ENCODE measurements around the gene PALM3. TPM values are rescaled to one million over a fixed set of nuclear protein-coding genes. Genes with fewer than 3 reads are reported as not detected.

Gene PALM3
- total RNA-seq, 1 donor from 2014 or later = 6.7 TPM

- H3K9me3 Mint-ChIP-seq (ENCODE audit: unreplicated experiment) = peaks cover 1% of the 10 kb centered on the region
- no peaks in the 10 kb centered on the region for H3K4me1 Mint-ChIP-seq (ENCODE audit: low read depth, unreplicated experiment)
- H3K27me3 Mint-ChIP-seq (ENCODE audit: unreplicated experiment) = no peaks in the 10 kb centered on the region
- DNase-seq = no peak
- no peak overlapping the region for H3K4me3 Mint-ChIP-seq (ENCODE audit: unreplicated experiment)
- TF ChIP-seq, protein P1, sequence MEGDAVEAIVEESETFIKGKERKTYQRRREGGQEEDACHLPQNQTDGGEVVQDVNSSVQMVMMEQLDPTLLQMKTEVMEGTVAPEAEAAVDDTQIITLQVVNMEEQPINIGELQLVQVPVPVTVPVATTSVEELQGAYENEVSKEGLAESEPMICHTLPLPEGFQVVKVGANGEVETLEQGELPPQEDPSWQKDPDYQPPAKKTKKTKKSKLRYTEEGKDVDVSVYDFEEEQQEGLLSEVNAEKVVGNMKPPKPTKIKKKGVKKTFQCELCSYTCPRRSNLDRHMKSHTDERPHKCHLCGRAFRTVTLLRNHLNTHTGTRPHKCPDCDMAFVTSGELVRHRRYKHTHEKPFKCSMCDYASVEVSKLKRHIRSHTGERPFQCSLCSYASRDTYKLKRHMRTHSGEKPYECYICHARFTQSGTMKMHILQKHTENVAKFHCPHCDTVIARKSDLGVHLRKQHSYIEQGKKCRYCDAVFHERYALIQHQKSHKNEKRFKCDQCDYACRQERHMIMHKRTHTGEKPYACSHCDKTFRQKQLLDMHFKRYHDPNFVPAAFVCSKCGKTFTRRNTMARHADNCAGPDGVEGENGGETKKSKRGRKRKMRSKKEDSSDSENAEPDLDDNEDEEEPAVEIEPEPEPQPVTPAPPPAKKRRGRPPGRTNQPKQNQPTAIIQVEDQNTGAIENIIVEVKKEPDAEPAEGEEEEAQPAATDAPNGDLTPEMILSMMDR (IDR thresholded peaks at IDR 0.05; ENCODE audit: partially characterized antibody, unreplicated experiment) = no peak
- H3K27ac Mint-ChIP-seq (ENCODE audit: unreplicated experiment) = no peak overlapping the region
- H3K36me3 Mint-ChIP-seq (ENCODE audit: unreplicated experiment) = no peaks in the 10 kb centered on the region
These were observed 42.8 kb downstream of the PALM3 start for GRCh38 chr19:14019100-14019499.

- Mint-ChIP-seq H3K4me1 (ENCODE audit: low read depth, unreplicated experiment) (no peaks in the 10 kb centered on the region), H3K27me3 (ENCODE audit: unreplicated experiment) (no peaks in the 10 kb centered on the region), H3K4me3 (ENCODE audit: unreplicated experiment) (no peak overlapping the region), H3K27ac (ENCODE audit: unreplicated experiment) (no peak overlapping the region), H3K36me3 (ENCODE audit: unreplicated experiment) (no peaks in the 10 kb centered on the region), H3K9me3 (ENCODE audit: unreplicated experiment) (peaks cover 1% of the 10 kb centered on the region)
- TF ChIP-seq, protein P1 (IDR thresholded peaks at IDR 0.05; ENCODE audit: partially characterized antibody, unreplicated experiment) = no peak
- DNase-seq = no peak
These were observed 46.3 kb downstream of the PALM3 start for GRCh38 chr19:14015524-14016035.

GRCh38 chr19:14012378-14012915 lies 49.4 kb downstream of the PALM3 start:
- peaks cover 2% of the 10 kb centered on the region for H3K9me3 Mint-ChIP-seq (ENCODE audit: unreplicated experiment)
- TF ChIP-seq, protein P1 (IDR thresholded peaks at IDR 0.05; ENCODE audit: partially characterized antibody, unreplicated experiment) = no peak
- peaks cover 3% of the 10 kb centered on the region for H3K27me3 Mint-ChIP-seq (ENCODE audit: unreplicated experiment)
- DNase-seq = no peak
- no peak overlapping the region for H3K4me3 Mint-ChIP-seq (ENCODE audit: unreplicated experiment)
- H3K4me1 Mint-ChIP-seq (ENCODE audit: low read depth, unreplicated experiment) = no peaks in the 10 kb centered on the region
- H3K27ac Mint-ChIP-seq (ENCODE audit: unreplicated experiment) = no peak overlapping the region
- no peaks in the 10 kb centered on the region for H3K36me3 Mint-ChIP-seq (ENCODE audit: unreplicated experiment)

DNA sequence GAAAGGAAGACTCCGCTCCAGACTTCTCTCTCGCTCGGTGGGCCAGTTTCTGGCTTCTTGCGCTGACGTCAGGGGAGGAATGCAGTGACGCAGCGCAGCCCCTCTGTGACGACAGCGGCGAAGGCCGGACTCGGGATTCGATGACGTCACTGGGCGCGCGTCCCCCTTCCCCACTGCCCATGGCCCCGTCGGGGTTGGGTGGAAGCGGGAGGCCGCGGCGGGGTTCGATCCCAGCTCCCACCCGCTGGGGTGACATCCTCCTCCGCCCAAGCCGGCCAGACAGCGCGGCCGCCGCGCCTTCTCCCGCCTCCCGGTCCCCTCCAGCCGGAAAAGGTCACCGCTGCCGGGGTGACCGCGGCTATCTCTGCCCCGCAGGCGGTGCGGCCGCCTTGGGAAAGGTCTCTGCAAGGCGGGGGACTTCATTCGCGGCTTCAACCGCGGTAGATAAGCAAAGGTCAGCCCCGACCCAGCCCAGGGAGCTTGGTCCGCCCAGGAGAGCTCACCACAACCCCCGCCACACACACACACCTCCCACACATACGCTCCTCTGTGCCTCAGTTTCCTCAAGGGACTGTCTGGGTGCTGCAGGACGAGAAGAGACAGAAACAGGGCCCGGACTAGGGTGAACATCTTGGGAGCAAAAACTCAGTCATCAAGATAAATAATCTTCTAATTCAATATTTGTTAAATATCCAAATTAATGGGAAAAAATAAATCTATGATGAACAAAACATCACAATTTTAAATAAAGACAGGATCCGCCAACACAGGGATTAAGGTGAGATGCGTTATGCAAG lies 54.9 kb downstream of the PALM3 start:
- Mint-ChIP-seq H3K36me3 (ENCODE audit: unreplicated experiment) (no peaks in the 10 kb centered on the region), H3K4me3 (ENCODE audit: unreplicated experiment) (peak overlapping the region; percentile 93), H3K4me1 (ENCODE audit: low read depth, unreplicated experiment) (no peaks in the 10 kb centered on the region), H3K27me3 (ENCODE audit: unreplicated experiment) (peaks cover 12% of the 10 kb centered on the region), H3K9me3 (ENCODE audit: unreplicated experiment) (peaks cover 11% of the 10 kb centered on the region), H3K27ac (ENCODE audit: unreplicated experiment) (peak overlapping the region; percentile 99)
- TF ChIP-seq, protein P1 (IDR thresholded peaks at IDR 0.05; ENCODE audit: partially characterized antibody, unreplicated experiment) = no peak
- DNase-seq = peak; percentile 93
